ENCODE data around the gene EPHA10.
"Not testable (repeated sequence)": the region's sequence is repeated elsewhere in the genome, so short reads cannot be mapped to it uniquely, and the experiment has no call there.

Gene EPHA10

DNA sequence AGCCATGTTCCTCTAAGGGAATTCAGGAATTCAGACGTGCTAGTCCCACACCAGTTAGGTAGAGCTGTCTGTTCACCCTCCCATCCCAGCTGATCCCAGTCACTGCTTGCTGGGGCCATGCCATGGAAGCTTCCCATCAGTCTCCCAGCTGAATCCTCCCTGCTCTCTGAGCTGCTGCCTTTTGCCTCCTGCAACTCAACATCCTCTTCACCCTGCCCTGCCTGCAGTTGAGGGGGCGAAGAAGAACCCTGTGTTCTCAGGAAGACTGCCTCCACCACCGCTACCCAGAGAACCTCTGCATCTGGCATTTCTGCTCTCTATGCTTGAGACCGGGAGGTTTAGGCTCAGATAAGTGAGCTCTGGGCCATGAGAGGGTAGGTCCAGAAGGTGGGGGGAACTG is 56.4 kb downstream of the EPHA10 start:
- DNase-seq = no peak

DNA sequence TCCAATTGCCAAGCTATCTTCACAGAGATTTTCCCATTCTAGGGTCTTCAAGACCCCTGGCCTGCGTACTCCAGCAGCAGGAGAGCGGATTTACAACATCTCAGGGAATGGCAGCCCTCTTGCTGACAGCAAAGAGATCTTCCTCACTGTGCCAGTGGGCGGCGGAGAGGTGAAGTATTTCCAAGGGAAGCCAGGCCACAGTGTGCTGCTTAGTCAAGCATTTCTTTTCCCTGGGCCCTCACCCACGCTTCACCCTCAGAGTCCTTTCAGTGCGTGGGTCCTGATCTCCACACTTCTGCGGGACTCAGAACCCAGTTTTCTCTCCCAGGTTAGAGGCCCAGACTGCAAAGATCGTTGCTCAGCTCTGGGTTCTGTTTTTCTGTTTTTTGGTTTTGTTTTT is 59.5 kb downstream of the EPHA10 start:
- DNase-seq = peak; percentile 45

DNA sequence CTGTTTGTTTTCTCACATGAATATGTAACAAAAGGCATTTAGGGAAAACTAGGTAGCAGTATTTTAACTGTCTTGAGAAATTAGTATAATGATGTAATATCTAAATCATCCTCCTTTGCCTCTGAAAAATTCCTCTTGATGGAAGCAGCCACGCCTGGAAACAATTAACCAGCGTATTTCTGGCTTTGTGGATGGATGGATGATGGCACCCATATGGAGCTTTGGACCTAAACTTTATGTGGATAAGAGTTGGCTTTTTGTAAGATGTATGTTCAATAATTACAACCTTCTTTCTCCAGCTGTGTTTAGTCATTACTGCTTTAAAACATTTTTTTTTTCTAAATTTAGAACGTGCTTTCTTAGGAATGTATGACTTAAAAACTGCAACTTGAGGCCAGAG is 60.0 kb downstream of the EPHA10 start:
- no peak for DNase-seq

DNA sequence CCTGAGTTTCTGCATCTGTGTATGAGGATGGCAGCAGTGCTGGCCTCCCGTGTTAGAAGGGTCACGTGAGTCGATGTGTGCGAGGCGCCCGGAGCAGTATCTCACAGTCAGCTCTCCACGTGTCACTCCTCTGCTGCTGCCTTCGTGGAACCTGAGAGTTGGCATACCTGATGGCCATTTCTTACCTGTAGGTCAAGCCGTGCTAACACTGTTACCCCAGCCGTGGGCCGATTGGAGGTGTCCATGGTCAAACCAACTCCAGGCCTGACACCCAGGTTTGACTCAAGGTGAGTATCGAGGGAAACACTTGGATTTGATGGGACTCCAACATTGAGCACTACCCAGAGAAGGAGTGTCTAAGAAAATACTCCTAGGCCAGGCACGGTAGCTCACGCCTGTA is 61.9 kb downstream of the EPHA10 start:
- no peak for DNase-seq

DNA sequence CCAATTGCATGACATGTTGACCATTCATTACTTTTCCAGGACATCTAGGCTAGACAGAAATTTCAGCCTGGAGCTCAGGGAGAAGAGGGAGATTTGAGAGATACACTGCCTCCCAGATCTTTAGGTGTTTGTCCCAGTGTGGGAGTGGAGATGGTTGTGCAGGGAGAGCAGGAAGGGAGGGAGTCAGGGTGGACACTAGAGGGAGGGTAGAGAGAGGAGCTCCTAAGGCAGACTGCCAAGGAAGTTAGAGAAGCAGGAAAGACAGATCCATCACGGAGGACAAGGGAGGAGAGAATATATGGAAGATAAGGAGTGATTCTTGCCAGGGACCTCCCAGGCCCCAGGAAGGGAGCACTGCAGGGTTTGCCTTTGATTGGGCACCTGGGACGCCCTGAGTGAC is 63.9 kb downstream of the EPHA10 start:
- DNase-seq = no peak

DNA sequence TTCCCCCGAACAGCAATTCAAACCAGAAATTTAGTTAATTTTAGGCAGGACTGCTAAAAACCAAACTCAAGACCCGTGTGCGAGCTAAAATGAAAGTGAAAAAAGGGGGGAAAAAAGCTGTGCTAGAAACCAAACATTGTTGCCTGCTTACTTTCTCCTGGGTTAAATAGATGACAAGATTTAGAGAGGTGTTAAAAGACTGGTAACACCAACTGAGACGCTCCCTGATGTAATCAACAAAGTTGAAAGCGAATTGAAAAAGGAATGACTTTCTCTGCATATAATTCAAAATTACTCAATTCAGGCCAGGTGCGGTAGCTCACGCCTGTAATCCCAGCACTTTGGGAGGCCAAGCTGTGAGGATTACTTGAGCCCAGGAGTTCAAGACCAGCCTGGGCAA is 65.8 kb downstream of the EPHA10 start:
- no peak for DNase-seq

DNA sequence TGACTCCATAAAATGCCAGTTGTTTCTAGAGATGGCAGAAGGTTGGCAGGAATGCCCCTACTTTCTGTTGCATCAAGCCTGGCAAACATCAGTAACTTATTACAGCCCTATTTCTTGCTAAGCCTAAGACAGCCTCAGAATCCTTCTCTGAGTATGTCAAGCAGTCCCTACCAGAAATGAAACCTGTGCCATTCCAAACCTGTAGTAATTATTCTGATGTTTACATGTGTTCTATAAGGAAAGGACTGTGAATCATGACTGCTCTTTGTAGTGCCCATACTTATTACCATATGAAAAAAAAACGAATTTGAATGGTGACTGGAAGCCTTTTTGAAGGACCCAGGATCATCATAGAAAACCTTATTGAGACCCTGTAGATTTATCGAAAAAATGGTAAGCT is 67.2 kb downstream of the EPHA10 start:
- DNase-seq = no peak

DNA sequence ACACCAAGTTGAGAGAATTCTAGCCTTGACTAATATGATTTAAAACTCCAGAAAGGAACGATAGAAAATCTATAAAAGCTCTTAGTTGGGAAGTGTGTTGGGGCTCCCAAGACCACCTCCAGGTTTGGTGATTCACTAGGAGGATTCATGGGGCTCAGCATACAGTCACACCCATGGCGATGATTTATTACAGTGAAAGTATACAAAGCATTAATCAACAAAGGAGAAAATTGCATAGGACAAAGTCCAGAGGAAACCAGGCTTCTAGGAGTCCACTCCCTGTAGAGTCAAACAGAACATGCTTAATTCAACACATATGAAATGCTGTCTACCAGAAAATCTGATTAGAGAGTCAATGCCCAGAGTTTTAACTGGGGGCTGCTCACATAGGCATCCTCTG is 67.8 kb downstream of the EPHA10 start:
- no peak for DNase-seq

DNA sequence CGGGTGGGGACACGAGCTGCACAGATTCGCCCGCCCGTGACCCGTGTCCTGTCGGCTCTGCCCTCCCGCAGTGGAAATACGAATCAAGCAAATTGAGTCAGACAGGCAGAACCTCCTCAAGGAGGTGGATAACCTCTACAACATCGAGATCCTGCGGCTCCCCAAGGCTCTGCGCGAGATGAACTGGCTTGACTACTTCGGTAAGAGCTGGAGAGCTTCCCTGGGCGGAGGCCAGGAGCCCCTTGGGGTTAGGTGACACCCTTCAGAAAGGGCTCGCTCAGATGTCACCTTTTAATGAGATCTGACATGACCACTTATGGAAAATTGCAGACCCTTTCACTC is 72.1 kb downstream of the EPHA10 start:
- no peak for DNase-seq

DNA sequence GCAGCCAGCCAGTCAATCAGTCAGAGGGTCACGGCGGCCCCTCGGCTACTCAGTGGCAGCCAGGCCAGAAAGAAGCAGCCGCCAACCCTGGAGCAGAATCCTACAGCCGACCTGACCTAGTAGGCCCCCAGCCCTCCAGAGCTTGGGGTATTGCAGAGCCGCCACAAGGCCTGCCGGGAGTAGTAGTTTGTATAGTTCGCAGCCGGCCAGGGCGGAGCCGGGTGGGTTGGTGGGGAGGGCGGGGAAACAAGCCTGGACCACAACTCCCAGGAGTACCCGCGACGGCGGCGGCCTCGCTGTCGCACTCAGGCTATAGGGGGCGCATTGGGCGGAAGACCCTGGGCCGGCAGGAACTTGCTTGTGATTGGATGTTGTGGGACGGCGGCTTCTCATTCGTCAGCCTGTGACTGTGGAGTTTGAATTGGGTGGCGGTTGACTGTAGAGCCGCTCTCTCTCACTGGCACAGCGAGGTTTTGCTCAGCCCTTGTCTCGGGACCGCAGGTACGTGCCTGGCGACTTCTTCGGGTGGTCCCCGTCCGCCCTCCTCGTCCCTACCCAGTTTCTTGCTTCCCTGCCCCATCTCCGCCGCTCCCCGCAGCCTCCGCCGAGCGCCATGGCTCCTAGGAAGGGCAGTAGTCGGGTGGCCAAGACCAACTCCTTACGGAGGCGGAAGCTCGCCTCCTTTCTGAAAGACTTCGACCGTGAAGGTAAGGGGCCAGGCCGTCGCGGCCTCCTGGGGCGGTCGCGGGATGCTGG is 72.7 kb downstream of the EPHA10 start, which contains the start of gene CDCA8:
TSS of gene CDCA8 (plus strand) at position 439 of the 756 bp plus-strand sequence. CDS start at position 614, 175 bp downstream.
- peak; percentile 98 for DNase-seq

DNA sequence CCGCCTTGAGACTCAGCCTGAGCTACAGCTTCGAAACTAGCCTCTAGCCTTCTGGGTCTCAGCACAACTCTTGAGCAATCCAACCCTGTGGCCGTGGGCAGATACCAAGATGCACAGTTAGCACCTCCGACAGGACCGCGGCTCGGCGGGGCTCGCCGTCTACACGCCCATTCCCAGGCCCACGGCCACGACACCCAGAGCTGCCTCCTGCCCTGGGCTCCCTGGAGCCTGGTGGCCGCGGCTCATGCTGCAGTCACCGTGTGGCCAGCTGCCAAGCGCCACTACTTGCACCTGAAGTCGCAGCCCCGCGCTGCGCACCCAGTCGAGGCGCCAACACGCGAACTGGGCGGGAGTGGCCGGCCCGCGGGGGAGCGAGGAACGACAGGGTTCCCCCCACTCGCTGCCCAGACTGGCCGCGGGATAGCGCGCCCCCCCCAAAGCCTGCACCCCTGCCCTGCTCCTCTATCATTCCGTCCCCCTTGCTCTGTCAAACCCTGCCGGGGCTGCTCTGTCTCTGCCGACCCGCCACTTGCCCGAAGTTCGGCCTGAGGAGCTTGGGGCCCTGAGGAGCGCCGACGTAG is 73.3 kb downstream of the EPHA10 start:
- peak; percentile 53 for DNase-seq

DNA sequence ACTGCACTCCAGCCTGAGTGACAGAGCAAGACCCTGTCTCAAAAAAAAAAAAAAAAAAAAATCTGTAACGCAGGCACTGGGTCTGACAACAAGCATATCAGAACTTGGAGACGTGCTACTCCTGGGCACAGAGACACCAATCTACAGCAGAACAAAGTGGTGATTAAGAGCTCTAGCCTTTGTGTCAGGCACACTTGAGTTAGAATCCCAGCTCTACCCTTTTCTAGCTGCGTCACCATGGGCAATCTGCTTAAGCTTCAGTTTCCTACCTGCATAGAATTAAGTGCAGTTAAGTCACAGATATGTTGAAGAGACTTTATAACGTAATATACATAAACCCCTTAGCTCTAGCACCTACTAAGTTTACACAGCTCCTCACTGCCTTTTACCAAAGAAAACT is 76.0 kb downstream of the EPHA10 start:
- no peak for DNase-seq

DNA sequence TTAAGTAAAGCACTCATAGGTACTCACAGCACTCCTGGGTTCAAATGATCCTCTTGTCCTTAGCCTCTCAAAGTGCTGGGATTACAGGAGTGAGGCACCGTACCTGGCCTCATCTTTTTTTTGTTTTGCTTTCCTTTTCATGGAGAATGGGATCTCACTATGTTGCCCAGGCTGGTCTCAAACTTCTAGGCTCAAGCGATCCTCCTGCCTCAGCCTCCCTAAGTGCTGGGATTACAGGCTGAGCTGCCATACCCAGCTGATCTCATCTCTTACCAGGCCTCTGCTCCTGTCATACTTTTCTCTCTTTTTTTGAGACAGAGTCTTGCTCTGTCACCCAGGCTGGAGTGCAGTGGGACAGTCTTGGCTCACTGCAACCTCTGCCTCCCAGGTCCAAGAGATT is 77.2 kb downstream of the EPHA10 start:
- not testable (repeated sequence) for DNase-seq

DNA sequence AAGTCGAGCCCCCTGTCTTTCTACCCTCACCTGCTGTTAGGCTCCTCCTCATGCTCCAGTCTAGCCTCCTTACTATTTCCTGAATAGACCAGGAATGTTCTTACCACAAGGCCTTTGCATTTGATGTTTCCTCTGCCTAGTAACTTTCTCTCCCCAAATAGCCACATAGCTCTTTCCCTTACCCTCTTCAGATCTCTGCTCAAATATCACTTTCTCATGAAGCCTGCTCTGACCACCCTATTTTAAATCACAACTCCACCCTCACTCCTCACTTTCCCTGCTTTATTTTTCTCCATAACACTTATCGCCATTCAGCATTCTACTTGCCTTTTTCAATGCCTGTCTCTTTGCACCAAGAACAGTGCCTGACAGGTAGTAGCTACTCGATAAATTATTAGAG is 79.2 kb downstream of the EPHA10 start:
- DNase-seq = no peak

DNA sequence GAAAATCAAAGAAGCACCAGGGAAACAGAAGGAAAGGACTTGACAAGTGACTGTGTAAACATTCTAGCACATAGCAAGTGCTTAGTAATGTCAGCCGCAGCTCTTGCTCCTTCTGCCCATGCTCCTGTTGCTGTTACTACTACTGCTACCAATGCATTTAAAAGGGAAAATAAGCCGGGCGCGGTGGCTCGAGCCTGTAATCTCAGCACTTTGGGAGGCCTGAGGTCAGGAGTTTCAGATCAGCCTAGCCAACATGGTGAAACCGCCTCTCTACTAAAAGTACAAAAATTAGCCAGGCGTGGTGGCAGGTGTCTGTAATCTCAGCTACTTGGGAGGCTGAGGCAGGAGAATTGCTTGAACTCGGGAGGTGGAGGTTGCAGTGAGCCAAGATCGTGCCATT is 80.7 kb downstream of the EPHA10 start:
- not testable (repeated sequence) for DNase-seq

DNA sequence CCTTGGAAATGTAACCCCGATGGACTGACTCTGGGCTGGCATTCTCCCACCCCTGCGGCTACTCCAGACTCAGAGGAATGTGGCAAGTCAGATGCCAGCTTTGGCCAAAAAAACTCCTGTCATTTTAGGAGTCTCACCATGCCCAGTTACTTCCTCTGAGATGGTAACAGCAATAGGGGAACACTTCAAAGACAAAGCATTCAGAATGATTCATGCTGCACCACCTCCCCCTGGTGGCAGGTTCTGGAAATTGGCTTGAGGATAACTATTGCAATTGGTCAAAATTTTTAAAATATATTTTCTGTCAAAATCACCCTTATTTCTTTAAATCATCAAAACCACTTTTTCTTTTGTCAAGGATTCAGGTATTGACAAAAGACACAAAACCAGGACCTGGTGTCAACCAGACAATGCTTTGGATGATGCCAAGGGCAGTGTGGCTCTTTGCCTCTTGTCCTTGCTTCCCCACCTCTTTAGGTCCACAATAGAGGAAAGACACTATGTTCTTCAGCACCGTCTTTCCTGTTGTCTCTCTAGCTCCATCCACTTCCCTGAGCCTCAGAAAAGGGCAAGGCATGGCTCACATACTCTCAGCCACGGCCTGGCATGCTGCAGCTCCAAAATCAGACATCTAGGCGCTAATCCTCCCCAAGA is 82.5 kb downstream of the EPHA10 start:
- DNase-seq = peak; percentile 91

DNA sequence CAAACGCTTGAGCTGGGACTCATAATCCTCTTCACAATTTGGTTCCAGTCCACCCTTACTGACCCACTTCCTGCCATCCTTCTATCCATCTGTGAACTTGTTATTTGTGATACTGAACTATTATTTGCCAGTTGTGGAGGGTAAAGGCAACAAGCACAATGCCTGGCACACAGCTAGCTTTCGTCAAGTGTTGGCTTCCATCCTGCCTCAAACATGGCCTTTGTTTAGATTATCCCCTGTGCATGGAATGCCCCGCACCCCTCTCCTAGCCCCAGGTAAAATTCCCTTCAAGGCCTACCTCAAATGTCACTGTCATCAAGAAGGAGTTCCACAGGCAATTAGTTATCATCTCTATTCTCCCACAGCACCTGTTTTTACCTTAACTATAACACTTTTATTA is 84.0 kb downstream of the EPHA10 start:
- DNase-seq = no peak

DNA sequence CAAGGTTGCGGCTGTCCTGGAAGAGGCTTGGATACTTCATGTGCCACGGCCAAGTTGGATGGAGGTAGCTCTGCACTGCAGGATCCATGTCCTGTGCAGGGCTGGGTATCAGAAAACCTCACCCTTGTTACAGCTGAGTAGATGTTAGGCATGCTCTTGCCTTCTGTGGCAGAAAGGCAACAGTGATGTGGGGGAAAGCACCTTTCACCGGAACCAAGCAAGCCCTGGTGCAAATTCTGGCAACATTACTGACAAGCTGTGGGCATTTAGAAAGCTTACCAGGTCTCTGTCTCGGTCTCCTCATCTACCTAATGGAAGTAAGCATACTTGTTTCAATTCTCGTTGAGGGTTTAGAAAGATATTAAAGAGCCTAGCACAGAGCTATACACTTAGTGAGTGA is 87.1 kb downstream of the EPHA10 start:
- no peak for DNase-seq

DNA sequence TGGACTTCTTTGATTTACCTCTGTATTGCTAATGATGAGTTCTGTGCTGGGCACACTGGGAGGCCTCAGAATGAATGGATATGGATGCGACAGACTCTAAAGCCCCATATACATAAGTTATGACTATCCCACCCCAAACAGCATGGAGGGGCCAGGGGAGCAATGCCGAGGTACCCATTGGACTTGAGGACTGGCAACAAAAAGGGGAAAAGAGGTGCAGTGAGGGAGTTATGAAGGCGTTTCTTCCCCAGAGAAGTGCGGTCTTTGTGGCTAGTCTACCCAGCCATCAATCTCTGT is 87.8 kb downstream of the EPHA10 start:
- DNase-seq = no peak

DNA sequence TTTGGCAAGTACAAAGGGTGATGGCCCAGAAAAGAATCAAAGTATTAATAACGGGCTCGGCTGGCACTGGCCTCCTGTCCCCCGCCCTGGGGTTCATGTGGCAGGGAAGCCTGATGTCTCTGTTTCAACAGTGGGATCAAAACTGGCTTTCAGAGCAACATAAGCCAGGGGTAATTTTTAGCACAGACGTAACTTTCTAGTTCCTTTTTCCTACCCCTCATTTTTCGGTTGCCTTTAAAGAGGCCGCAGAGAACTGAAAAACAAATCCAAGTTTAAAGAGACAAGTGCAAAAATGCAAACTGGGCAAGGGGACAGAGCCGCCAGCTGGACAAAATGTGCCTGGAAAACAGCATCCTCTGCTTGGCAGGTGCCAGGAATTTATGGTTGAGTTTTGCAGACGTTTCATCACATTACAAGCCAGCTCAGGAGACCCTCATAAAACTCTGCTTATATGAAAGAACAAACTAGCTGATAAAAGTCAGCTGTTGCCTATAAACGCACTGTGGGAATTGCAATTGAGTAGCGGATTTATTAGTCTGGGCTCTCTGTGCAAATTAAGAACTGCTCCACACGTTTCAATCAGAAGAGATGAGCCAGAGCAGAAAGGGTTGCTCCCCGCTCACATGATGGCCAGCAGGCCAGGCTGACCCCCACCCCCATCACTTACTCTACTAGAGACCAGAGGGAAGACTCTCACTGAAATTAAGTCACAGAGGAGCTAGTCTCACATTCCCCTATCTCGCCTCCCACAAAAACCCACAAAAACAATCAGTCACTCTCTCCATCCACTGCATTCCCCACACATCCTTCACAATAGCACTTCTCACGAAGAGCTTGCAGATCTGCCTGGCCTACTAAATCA is 88.4 kb downstream of the EPHA10 start:
- DNase-seq = no peak

DNA sequence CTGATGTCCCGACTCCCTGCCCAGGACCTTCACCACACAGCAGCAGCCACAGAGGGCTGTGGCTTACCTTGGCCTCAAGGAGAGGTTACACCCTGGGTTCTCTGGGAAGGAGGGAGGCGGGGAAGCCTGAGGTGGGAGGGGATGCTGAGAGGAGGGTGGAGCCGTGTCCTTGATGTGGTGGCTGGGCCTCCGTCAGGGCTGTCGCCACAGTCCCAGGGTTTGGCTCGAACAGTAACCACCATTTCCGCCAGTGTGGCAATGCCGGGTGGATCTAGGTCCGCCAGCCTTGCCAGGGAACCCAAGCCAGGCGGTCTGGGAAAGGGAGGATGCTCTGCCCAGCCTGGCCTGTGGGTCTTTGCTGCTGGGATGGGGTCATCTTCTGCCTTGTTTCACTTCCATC is 91.0 kb downstream of the EPHA10 start:
- DNase-seq = peak; percentile 75

DNA sequence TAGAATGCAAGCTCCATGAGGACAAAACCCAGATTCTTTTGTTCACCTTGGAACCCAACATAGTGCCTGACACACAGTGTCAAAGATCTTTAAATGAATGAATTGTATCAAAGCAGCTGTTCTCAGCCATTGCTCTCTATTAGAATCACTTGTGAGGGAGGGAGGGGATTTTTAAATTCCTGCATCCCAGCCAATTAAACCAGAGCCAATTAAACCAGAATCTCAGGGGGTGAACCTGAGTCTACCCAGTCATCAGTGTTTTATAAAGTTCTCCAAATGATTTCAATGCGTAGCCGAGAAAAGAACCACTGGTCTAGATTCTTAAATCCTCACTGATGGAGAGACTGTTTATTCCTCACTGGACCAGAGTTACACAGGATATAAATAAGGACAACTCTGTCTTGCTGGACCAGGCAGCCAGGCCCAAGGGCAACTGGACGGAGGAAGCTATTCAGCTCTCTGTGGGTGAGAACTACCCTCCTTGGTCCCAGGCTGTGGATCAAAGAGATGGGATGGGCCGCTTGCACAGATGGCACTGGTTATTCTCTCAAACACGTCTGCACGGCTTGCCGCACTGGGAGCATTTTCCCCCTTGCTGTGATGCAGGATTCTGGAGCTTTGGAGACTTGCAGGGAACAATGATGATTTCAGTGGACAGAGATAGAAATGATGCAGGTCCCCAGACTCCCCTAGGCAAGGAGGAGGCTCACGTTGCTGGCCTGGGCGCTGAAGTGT is 92.6 kb downstream of the EPHA10 start:
- DNase-seq = no peak

DNA sequence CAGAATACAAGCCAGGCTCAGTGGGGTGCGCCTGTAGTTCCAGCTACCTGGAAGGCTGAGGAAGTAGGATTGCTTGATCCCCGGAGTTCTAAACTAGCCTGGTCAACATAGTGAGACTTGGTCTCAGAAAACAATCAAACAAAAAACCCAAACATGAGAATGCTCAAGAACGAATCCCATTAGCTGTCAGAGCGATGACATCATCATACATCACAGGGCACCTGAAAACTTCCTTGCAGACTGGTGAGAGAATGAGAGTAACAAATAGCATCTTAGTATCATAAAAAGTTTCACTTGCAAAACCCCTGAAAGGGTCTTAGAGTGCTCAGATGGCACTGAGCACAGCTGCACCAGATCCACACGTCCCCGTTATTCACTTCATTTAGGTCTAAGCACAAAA is 93.7 kb downstream of the EPHA10 start:
- DNase-seq = no peak
